SK-N-SH (cell line): Measurements from ENCODE around the gene SRGN. TPM values are rescaled to one million over a fixed set of nuclear protein-coding genes. Genes with fewer than 3 reads are reported as not detected.

ENCODE experiments used
- CTCF ChIA-PET: fragments of 300-600, 350-600 bp; formaldehyde crosslinking; extraction: SDS; loops from one replicate; lab custom pipeline; 2021; lab: Yijun Ruan, JAX
- POLR2A ChIA-PET: fragments of 350-600 bp; sonication (Branson Sonifier 250); formaldehyde crosslinking; extraction: SDS; loops from one replicate; lab custom pipeline; 2020; ENCODE audit warnings: antibody characterized with exemption, inconsistent platforms; lab: Yijun Ruan, JAX
- DNase-seq: peaks from one replicate; pipeline ENCODE4 v3.0.0; 2012
- H2AFZ ChIP-seq: fragments of 200-600 bp; sonication (generic); 2 replicates; pipeline ENCODE4 v1.8.1; 2016; ENCODE audit warnings: antibody characterized with exemption, mild to moderate bottlenecking, low read depth
- H3F3A ChIP-seq: fragments of 200-600 bp; sonication (generic); replicated peaks from 2 replicates; pipeline ENCODE3; 2016; ENCODE audit warnings: antibody characterized with exemption, mild to moderate bottlenecking; ENCODE audit not compliant: insufficient read depth
- H3K27ac ChIP-seq, 2 experiments: fragments of 200-500 bp in 1 of 2; fragments of 200-600 bp in 1 of 2; sonication (Bioruptor generic) in 1 of 2; sonication (generic), shearing (Covaris generic) in 1 of 2; 2 replicates each; pipeline versions ENCODE4 v1.5.1 to v1.6.1; 2014 to 2016; ENCODE audit warnings: low read depth in 2 of 2, inconsistent platforms in 1 of 2, low read length in 1 of 2, mild to moderate bottlenecking in 1 of 2, mixed read lengths in 1 of 2
- H3K27me3 ChIP-seq: fragments of 200-600 bp; sonication (generic), shearing (Covaris generic); 2 replicates; pipeline ENCODE4 v1.6.1; 2016; ENCODE audit warnings: mixed run types; ENCODE audit not compliant: insufficient read depth
- H3K36me3 ChIP-seq, 2 experiments: fragments of 200-500 bp in 1 of 2; fragments of 200-600 bp in 1 of 2; sonication (Bioruptor generic) in 1 of 2; sonication (generic) in 1 of 2; replicated peaks in 1 of 2; 2 replicates each; pipeline versions ENCODE3 to v1.5.1; 2014 to 2016; ENCODE audit warnings: low read length in 1 of 2, mild to moderate bottlenecking in 1 of 2; ENCODE audit not compliant: insufficient read depth in 2 of 2, control insufficient read depth in 1 of 2
- H3K4me1 ChIP-seq, 2 experiments: fragments of 200-500 bp in 1 of 2; fragments of 200-600 bp in 1 of 2; sonication (Bioruptor generic) in 1 of 2; sonication (generic), shearing (Covaris generic) in 1 of 2; 2 replicates each; pipeline versions ENCODE4 v1.5.1 to v1.6.1; 2014 to 2016; ENCODE audit warnings: low read depth in 1 of 2, low read length in 1 of 2, mixed run types in 1 of 2; ENCODE audit not compliant: insufficient read depth in 2 of 2, control insufficient read depth in 1 of 2
- H3K4me2 ChIP-seq: fragments of 200-600 bp; sonication (generic), shearing (Covaris generic); 2 replicates; pipeline ENCODE4 v1.6.1; 2017; ENCODE audit warnings: mixed run types
- H3K4me3 ChIP-seq, 2 experiments: fragments of 200-500 bp in 1 of 2; fragments of 200-600 bp in 1 of 2; sonication (Bioruptor generic) in 1 of 2; sonication (generic), shearing (Covaris generic) in 1 of 2; 2 replicates each; pipeline versions ENCODE4 v1.5.1 to v1.8.1; 2014 to 2016; ENCODE audit warnings: low read depth in 2 of 2, inconsistent platforms in 1 of 2, low read length in 1 of 2, mild to moderate bottlenecking in 1 of 2, mixed read lengths in 1 of 2, moderate library complexity in 1 of 2
- H3K79me2 ChIP-seq: fragments of 200-600 bp; sonication (generic); 2 replicates; pipeline ENCODE4 v1.8.1; 2017; ENCODE audit warnings: mild to moderate bottlenecking; ENCODE audit not compliant: insufficient read depth
- H3K9ac ChIP-seq: fragments of 200-600 bp; sonication (generic); 2 replicates; pipeline ENCODE4 v1.6.1; 2017; ENCODE audit warnings: mixed run types
- H3K9me2 ChIP-seq: fragments of 200-600 bp; sonication (generic); 2 replicates; pipeline ENCODE4 v1.6.1; 2017; ENCODE audit warnings: mixed run types
- H3K9me3 ChIP-seq: fragments of 200-600 bp; sonication (generic); 2 replicates; pipeline ENCODE4 v1.6.1; 2017; ENCODE audit warnings: mixed run types, mild to moderate bottlenecking, moderate library complexity
- H4K20me1 ChIP-seq: fragments of 200-600 bp; sonication (generic); 2 replicates; pipeline ENCODE4 v1.6.1; 2017; ENCODE audit warnings: mild to moderate bottlenecking, mixed run types; ENCODE audit not compliant: insufficient read depth
- CTCF ChIP-seq: fragments of 200-600 bp; sonication (generic); IDR thresholded peaks from 2 replicates; pipeline ENCODE4 v1.6.1; 2017; ENCODE audit warnings: antibody characterized with exemption, mild to moderate bottlenecking, moderate library complexity
- FOXM1 ChIP-seq: IDR thresholded peaks from 2 replicates; pipeline ENCODE4 v1.4.0; 2012; ENCODE audit warnings: low read depth, mild to moderate bottlenecking
- GATA2 ChIP-seq: sonication (generic); formaldehyde crosslinking; IDR thresholded peaks from 2 replicates; pipeline ENCODE4 v1.5.0; 2020; ENCODE audit warnings: mild to moderate bottlenecking, missing genetic modification reagents
- JUND ChIP-seq: IDR thresholded peaks from 2 replicates; pipeline ENCODE4 v1.4.0; 2012
- MEF2A ChIP-seq: IDR thresholded peaks from 2 replicates; pipeline ENCODE4 v1.4.0; 2012; ENCODE audit warnings: low read depth, borderline replicate concordance
- POLR2AphosphoS5 ChIP-seq: IDR thresholded peaks from 2 replicates; pipeline ENCODE4 v1.6.1; 2012; ENCODE audit warnings: low read depth, low read length
- RAD21 ChIP-seq: IDR thresholded peaks from 2 replicates; pipeline ENCODE4 v1.6.1; 2012; ENCODE audit warnings: mild to moderate bottlenecking, low read length
- REST ChIP-seq: IDR thresholded peaks from 2 replicates; pipeline ENCODE4 v1.6.1; 2012; ENCODE audit warnings: mild to moderate bottlenecking, low read depth, low read length, moderate library complexity
- RXRA ChIP-seq: IDR thresholded peaks from 2 replicates; pipeline ENCODE4 v1.4.0; 2012; ENCODE audit warnings: low read depth, mild to moderate bottlenecking, borderline replicate concordance
- SIN3A ChIP-seq: IDR thresholded peaks from 2 replicates; pipeline ENCODE4 v1.6.1; 2012; ENCODE audit warnings: low read depth, mild to moderate bottlenecking, low read length, moderate library complexity, borderline replicate concordance
- SMC3 ChIP-seq: IDR thresholded peaks from 2 replicates; pipeline ENCODE4 v1.6.1; 2012; ENCODE audit warnings: low read depth, low read length, improper control_type of control experiment
- USF1 ChIP-seq: IDR thresholded peaks from 2 replicates; pipeline ENCODE4 v1.4.0; 2012; ENCODE audit warnings: low read depth, borderline replicate concordance
- USF2 ChIP-seq: fragments of 150-350 bp; IDR thresholded peaks from 2 replicates; pipeline ENCODE4 v1.6.1; 2017; ENCODE audit warnings: antibody characterized with exemption, low read length, low read depth, borderline replicate concordance
- whole genome bisulfite sequencing: methylation state at CpG from one replicate; pipeline ENCODE4 v1.1.6; 2017; ENCODE audit warnings: low lambda C conversion rate; 5-methylcytosine and 5-hydroxymethylcytosine counted together
- polyA plus RNA-seq, 3 experiments: library from polyadenylated mRNA; depleted of rRNA; stranded (reverse); fragments of >200 nt; gene quantifications; 2 replicates each; pipeline ENCODE4 v1.2.3, GENCODE V29; 2012

The SRGN gene
- polyA plus RNA-seq, 1 of the 3 experiments (the other 2 are of a cell fraction): 0.10 TPM

- TF ChIP-seq FOXM1 (no peak), SMC3 (peak; percentile 71), SIN3A (no peak), JUND (no peak), RXRA (no peak), GATA2 (CRISPR knock-in tag) (no peak)
- TF ChIP-seq, all 33 proteins: peak for 5
These were observed 5.3 kb downstream of the SRGN start (continued) for GRCh38 chr10:69092959-69093850.

GRCh38 chr10:69093933-69094332 is 6.0 kb downstream of the SRGN start:
- Histone ChIP-seq H3K27ac (no peak overlapping the region), H3K4me2 (no peak overlapping the region), H3K9me2 (no peaks in the 10 kb centered on the region), H3K4me1 (no peaks in the 10 kb centered on the region), H2AFZ (peak overlapping the region; percentile 68; the same call in 1 of the 2 replicates), H3K9me3 (no peaks in the 10 kb centered on the region), H3F3A (peaks cover 4% of the 10 kb centered on the region), H3K27me3 (no peaks in the 10 kb centered on the region), H3K79me2 (no peaks in the 10 kb centered on the region), H3K36me3 (no peaks in the 10 kb centered on the region), H4K20me1 (no peaks in the 10 kb centered on the region), H3K4me3 (no peak overlapping the region), H3K9ac (no peak overlapping the region)
- CTCF ChIA-PET: interaction anchor here (0.7 to 3.4 kb wide), 22 partner anchors 10 to 400 kb away, joined by 3 to 24 read pairs (median 4); partner anchors contain the start of genes DDX21 and KIFBP
- POLR2A ChIA-PET: interaction anchor here (1.3 kb wide), 1 partner anchor 138 kb away, joined by 4 read pairs; the partner anchor contains the start of gene DDX21
- TF ChIP-seq POLR2AphosphoS5 (no peak), CTCF (peak; percentile 25; the same call in 1 of the 2 replicates), SMC3 (peak; percentile 19; the same call in 1 of the 2 replicates), GATA2 (CRISPR knock-in tag) (no peak), RAD21 (peak; percentile 52)
- WGBS: 62% methylated on average over 1 of the region's 1 CpG
- no peak for DNase-seq

- H3K4me1 ChIP-seq: no peaks in the 10 kb centered on the region
- H3K9me3 ChIP-seq: no peaks in the 10 kb centered on the region
- no peak for DNase-seq
- POLR2A ChIA-PET: no interaction called here
- H3K9me2 ChIP-seq: no peaks in the 10 kb centered on the region
- H3K4me2 ChIP-seq: no peak overlapping the region
- no peak overlapping the region for H3K4me3 ChIP-seq
- H3K9ac ChIP-seq: no peak overlapping the region
- no peaks in the 10 kb centered on the region for H4K20me1 ChIP-seq
- H3K27ac ChIP-seq: no peak overlapping the region
- no peaks in the 10 kb centered on the region for H3K79me2 ChIP-seq
- H2AFZ ChIP-seq: no peak overlapping the region
- CTCF ChIA-PET: interaction anchor here (0.7 to 1.5 kb wide), 3 partner anchors 18 to 140 kb away, joined by 3 to 4 read pairs (median 4); partner anchors contain the start of gene DDX21
- 78% methylated on average over 2 of the region's 2 CpGs for WGBS
- H3F3A ChIP-seq: peaks cover 2% of the 10 kb centered on the region
- H3K36me3 ChIP-seq: no peaks in the 10 kb centered on the region
- H3K27me3 ChIP-seq: no peaks in the 10 kb centered on the region
- TF ChIP-seq CTCF (no peak), MEF2A (no peak), USF2 (no peak), GATA2 (CRISPR knock-in tag) (no peak), FOXM1 (no peak), USF1 (no peak), REST (no peak)
These were observed 8.1 kb downstream of the SRGN start for GRCh38 chr10:69096045-69096444.
